ENCODE data around the gene DCST1.
"Not testable (repeated sequence)": the region's sequence is repeated elsewhere in the genome, so short reads cannot be mapped to it uniquely, and the experiment has no call there.

Gene DCST1, protein sequence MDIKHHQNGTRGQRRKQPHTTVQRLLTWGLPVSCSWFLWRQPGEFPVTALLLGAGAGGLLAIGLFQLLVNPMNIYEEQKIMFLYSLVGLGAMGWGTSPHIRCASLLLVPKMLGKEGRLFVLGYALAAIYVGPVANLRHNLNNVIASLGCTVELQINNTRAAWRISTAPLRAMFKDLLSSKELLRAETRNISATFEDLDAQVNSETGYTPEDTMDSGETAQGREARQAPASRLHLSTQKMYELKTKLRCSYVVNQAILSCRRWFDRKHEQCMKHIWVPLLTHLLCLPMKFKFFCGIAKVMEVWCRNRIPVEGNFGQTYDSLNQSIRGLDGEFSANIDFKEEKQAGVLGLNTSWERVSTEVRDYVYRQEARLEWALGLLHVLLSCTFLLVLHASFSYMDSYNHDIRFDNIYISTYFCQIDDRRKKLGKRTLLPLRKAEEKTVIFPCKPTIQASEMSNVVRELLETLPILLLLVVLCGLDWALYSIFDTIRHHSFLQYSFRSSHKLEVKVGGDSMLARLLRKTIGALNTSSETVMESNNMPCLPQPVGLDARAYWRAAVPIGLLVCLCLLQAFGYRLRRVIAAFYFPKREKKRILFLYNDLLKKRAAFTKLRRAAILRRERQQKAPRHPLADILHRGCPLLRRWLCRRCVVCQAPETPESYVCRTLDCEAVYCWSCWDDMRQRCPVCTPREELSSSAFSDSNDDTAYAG

DNA sequence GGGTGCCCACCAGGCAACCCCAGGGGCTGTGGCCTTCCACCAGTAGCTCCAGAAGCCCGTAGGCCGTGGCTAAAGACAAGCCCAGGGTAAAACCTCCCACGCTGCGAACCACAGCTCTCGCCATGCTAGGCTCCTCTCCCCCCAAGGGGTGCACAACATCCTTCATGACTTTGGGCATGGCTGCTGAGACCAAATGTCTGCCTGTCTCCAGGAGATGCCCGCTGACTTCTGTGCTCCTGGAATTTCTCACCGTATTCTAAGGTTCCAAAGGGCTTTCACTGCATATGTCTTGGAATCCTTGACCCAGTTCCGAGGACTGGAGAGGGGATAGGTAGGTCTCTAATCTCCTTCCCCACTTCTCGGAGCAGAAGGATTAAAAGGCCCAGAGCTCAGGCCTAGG is at the start of gene DCST1, which contains the start of gene DCST2:
TSS of gene DCST1 (plus strand) at position 301 of the 400 bp plus-strand sequence. CDS start 213 bp downstream, outside the sequence.
TSS of gene DCST2 (minus strand) at position 258 of the 400 bp plus-strand sequence. CDS start at position 178, 80 bp downstream.
- DNase-seq = no peak

- DNase-seq = not testable (repeated sequence)
Measured at GRCh38 chr1:154986736-154987135, 46.9 kb upstream of the DCST1 start.

DNA sequence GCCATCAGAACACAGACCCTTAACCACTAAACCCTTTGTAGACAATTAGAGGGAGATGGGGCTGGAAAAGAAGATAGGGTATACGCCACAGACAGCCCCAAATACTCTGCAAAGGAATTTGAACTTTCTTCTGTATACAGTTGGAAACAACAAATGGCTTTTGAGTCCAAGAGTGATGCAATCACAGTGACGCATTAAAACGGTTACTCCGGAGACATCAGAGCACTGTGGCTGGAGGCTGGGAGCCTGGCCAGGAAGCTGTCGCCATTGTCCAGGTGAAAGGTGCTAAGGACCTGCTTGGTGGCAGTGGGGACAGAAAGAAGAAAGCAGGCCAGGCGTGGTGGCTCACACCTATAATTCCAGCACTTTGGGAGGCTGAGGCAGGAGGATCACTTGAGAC is 46.3 kb upstream of the DCST1 start:
- DNase-seq = no peak

GRCh38 chr1:154988058-154988954 is 45.3 kb upstream of the DCST1 start:
- no peak for DNase-seq

DNA sequence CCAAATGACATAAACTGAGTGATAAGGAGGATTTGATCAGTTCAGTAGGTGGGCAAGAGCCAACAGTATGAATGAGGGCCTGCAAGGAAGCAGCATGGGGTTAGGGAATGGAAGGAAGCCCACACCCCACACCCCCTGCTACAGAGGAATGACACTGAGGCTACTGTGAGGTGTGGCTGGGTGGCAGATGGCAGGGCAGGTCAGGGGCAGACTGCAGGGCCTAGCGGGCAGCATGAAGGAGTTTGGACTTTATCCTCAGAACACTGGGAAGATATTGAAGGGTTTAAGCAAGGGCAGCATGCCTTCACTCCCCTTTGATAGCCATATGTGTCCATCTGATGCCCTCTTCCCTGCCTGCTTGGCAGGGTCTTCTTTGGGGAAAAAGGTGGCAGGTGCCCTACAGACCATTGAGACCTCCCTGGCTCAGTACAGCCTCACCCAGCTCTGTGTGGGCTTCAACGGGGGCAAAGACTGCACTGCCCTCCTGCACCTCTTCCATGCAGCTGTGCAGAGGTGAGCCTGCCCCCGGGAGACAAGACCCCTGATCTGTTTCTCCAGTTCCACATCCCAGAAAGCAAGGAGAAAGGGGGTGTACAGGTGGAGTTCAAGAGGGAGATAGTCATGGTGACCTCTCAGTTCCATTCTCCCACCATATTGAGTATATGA is 44.3 kb upstream of the DCST1 start:
- no peak for DNase-seq

DNA sequence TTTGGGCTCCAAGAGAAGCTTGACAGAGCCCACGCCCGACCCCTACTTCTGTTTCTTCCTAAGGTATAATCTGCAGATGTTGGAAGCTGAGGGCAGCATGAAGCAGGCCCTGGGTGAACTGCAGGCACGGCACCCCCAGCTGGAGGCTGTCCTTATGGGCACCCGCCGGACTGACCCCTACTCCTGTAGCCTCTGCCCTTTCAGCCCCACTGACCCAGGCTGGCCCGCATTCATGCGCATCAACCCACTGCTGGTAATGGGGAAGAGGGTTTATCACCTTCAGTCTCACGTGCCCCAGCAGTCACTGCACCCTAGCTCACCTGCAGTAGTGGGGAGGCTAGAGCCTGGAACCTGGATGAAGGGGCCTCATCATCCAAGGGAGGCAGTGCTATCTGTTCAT is 43.3 kb upstream of the DCST1 start:
- DNase-seq = no peak

GRCh38 chr1:154992721-154993571 is 40.7 kb upstream of the DCST1 start:
- peak; percentile 25 to 47 for DNase-seq

DNA sequence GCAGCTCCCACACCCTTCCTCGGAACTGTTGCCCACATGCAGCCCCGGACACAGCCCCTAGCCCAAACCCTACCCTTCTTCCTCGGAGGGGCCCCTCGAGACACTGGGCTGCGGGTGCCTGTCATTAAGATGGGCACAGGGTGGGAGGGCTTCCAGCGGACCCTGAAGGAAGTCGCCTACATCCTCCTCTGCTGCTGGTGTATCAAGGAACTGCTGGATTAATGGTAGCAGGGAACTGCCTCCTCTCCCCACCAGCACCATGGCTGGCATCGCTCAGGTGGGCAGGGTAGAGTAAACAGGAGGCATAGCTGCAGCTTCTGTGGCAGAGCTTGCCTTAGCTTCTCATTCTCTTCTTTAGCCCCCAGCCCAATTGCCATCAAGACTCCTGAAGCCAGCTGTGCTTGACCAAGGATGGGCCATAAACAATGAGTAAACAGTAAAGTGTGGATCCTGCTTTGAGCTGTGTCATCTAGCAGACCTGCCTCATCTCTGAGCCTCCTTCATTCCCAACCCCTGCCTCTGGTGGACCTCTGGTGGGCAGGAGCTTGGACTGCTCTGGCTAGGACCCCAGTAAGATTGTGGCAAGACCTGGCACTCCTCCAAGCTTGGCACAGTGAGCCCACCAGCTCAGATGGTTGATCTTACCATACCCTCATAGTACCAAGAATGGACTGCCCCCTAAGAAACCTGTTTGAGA is 39.9 kb upstream of the DCST1 start, which contains the start of gene LENEP:
TSS of gene LENEP (plus strand) at position 15 of the 697 bp plus-strand sequence. CDS start at position 37, 22 bp downstream.
- DNase-seq = no peak

DNA sequence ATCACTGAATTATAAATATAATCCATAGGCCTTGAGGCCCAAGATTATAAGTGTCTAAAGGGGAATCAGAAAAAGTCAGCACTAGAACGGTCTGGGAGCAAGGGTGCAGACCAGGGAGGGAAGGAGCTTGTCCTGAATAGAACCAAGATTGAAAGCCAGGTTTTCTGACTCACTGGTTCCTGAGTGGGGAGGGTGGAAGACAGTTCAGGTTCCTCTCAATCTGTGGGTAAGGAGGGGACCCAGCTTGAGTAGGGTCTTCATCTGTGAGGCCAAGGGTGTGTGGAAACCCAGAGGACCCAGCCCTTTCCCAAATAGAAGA is 39.4 kb upstream of the DCST1 start:
- DNase-seq = no peak

GRCh38 chr1:154994591-154994990 is 39.0 kb upstream of the DCST1 start:
- DNase-seq = no peak

- DNase-seq = peak in 1 of 2 experiments; percentile 44
Measured at GRCh38 chr1:154995301-154995983, 38.2 kb upstream of the DCST1 start.

- no peak for DNase-seq
Measured at GRCh38 chr1:154996966-154997701, 36.5 kb upstream of the DCST1 start.

DNA sequence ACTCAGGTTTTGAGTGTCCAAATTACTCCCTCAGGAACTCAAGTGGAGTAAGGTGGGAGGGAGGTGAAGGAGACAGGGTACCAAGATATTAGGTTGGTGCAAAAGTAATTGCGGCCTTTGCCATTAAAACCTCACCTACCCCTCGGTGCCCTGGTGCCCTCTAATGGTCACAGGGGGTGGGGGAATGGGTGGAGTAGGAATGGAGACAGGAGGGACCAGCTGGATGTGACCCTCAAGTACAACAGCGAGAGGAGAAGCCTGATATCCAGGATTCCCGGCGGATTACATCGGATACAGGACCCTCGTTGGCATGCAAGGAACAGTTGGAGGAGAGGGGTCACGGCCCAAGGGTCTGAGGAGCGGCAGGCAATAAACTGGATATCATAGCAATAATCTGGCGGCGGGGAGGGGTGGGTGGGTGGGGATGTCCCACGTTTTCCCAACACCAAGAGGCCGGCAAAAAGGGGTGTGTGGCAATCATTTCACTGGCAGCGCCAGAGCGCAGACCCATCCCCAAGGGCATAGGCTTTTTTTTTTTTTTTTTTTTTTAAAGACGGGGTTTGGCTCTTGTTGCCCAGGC is 35.3 kb upstream of the DCST1 start:
- no peak for DNase-seq

GRCh38 chr1:154998818-154999570 is 34.6 kb upstream of the DCST1 start:
- DNase-seq = peak in 1 of 2 experiments; percentile 40

GRCh38 chr1:154999571-155000410 is 33.8 kb upstream of the DCST1 start:
- DNase-seq = no peak

- peak in 1 of 2 experiments; percentile 50 for DNase-seq
Measured at GRCh38 chr1:155000411-155000725, 33.3 kb upstream of the DCST1 start.

GRCh38 chr1:155000726-155001424 is 32.7 kb upstream of the DCST1 start:
- DNase-seq = peak; percentile 81 to 89
